Spleen (tissue), 11 donors: ENCODE measurements around the gene CCNO. TPM values are rescaled to one million over a fixed set of nuclear protein-coding genes. Genes with fewer than 3 reads are reported as not detected.

Experiments
- DNase-seq: peaks from one replicate; pipeline ENCODE4 v3.0.0-alpha.2; 2020
- H3K27ac ChIP-seq, 8 donors: fragments of 200-600 bp; sonication (generic) in 7 of 8; 1 replicate in 4 of 8; 2 replicates in 4 of 8; pipeline versions ENCODE4 v1.5.0 to v1.8.0; 2016 to 2021; ENCODE audit warnings: inconsistent platforms in 4 of 8, mild to moderate bottlenecking in 4 of 8, moderate library complexity in 1 of 8
- H3K27me3 ChIP-seq, 7 donors: fragments of 200-600 bp; sonication (generic) in 6 of 7; replicated peaks in 1 of 7; 1 replicate in 4 of 7; 2 replicates in 3 of 7; pipeline versions ENCODE4 v1.5.0 to v1.8.0; 2016 to 2021; ENCODE audit warnings: inconsistent platforms in 3 of 7, mild to moderate bottlenecking in 1 of 7
- H3K36me3 ChIP-seq, 6 donors: fragments of 200-600 bp; sonication (generic) in 5 of 6; 1 replicate in 4 of 6; 2 replicates in 2 of 6; pipeline versions ENCODE4 v1.5.0 to v1.8.0; 2016 to 2021; ENCODE audit warnings: inconsistent platforms in 2 of 6
- H3K4me1 ChIP-seq, 6 donors: fragments of 200-600 bp; sonication (generic) in 5 of 6; 1 replicate in 3 of 6; 2 replicates in 3 of 6; pipeline versions ENCODE4 v1.5.0 to v1.8.0; 2016 to 2021; ENCODE audit warnings: inconsistent platforms in 3 of 6
- H3K4me3 ChIP-seq, 8 donors: fragments of 200-600 bp; sonication (generic) in 7 of 8; 1 replicate in 4 of 8; 2 replicates in 4 of 8; pipeline versions ENCODE4 v1.5.0 to v1.8.0; 2016 to 2021; ENCODE audit warnings: inconsistent platforms in 4 of 8, mild to moderate bottlenecking in 4 of 8, moderate library complexity in 2 of 8
- H3K9me3 ChIP-seq, 8 donors: fragments of 200-600 bp; sonication (generic) in 7 of 8; 1 replicate in 4 of 8; 2 replicates in 4 of 8; pipeline versions ENCODE4 v1.5.0 to v1.8.0; 2016 to 2021; ENCODE audit warnings: inconsistent platforms in 4 of 8
- POLR2A ChIP-seq, 3 donors: fragments of 450-650 bp; IDR thresholded peaks; one replicate each; pipeline ENCODE4 v1.5.1; 2017; ENCODE audit warnings: antibody characterized with exemption in 3 of 3, mild to moderate bottlenecking in 1 of 3
- POLR2AphosphoS5 ChIP-seq, 3 donors: sonication (generic); formaldehyde crosslinking; IDR thresholded peaks; one replicate each; pipeline ENCODE4 v1.5.1; 2017; ENCODE audit warnings: antibody characterized with exemption in 3 of 3
- WGBS, 5 donors: extraction: QIAGEN DNeasy Blood & Tissue Kit in 3 of 5; methylation state at CpG; one replicate each; pipeline versions ENCODE4 v1.1.5 to v1.1.7; 2013 to 2018; 5-methylcytosine and 5-hydroxymethylcytosine counted together
- intact Hi-C: fragments of 100-400 bp; cut with DNase I; formaldehyde crosslinking; loops from one replicate; pipeline ENCODE4 v1.15.0; 2023; ENCODE audit warnings: low total_unique reads
- polyA plus RNA-seq, 3 donors: library from polyadenylated mRNA; stranded (reverse); fragments of 200-250 nt; gene quantifications; one replicate each; pipeline ENCODE4 v1.2.1, GENCODE V29; 2013
- total RNA-seq, 7 donors: library from RNA; depleted of rRNA in 3 of 7; stranded (reverse); fragments of >200 nt in 3 of 7; fragmentation: NEBNext Ultra II Directional in 4 of 7; extraction: Animal tissue kit (Norgen Biotek cat#: 25700) in 4 of 7; gene quantifications; one replicate each; pipeline versions ENCODE4 v1.1.0 to v1.2.1, GENCODE V29; 2016 to 2021
- TF ChIP-seq, protein P1 (sequence below), 11 experiments: fragments of 200-600 bp in 7 of 11; fragments of 450-650 bp in 4 of 11; sonication (generic) in 4 of 11; IDR thresholded peaks in 8 of 11; conservative IDR thresholded peaks in 3 of 11; 1 replicate in 7 of 11; 2 replicates in 4 of 11; pipeline versions ENCODE4 v1.4.0 to v1.8.0; 2016 to 2021; ENCODE audit warnings: antibody characterized with exemption in 11 of 11, inconsistent platforms in 4 of 11, mild to moderate bottlenecking in 1 of 11
- donor health status: healthy with polysubstance abuse.
- donor health status: DM: no; HTN: no; CAD: no; lungs with moderate emphysema.
- donor health status: DM: no; HTN: no; CAD: no.
- donor health status: Bipolar disorder and iron deficiency.
- donor health status: healthy.
- donor health status: DM: no; HTN: no; CAD: no.
- donor health status: DM: yes; HTN: yes; CAD: no.

The CCNO gene
- total and polyA plus RNA-seq, 10 donors: 0.10 to 0.33 (median 0.22) TPM; not detected in 7

DNA sequence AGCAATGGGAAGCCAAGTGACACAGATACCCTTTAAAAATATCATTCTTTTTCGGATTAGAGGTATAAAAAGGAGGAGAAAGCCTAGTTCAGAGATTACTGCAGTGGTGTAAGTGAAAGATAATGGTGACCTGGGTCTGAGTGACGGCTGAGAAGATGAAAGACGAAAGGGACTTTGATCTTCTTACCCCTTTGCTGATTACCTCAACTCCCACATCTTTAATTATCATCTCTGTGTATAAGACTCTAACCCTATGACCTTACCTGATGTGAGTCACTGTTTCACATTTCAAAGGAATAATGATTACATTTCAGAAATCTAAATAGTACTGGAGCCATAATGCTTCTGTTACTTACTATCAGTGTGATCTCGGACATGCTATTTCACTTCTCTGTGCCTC lies 21.4 kb upstream of the CCNO start:
- TF ChIP-seq POLR2AphosphoS5 (IDR thresholded peaks at IDR 0.05) (no peak), POLR2A (IDR thresholded peaks at IDR 0.05) (no peak)
- TF ChIP-seq, protein P1, sequence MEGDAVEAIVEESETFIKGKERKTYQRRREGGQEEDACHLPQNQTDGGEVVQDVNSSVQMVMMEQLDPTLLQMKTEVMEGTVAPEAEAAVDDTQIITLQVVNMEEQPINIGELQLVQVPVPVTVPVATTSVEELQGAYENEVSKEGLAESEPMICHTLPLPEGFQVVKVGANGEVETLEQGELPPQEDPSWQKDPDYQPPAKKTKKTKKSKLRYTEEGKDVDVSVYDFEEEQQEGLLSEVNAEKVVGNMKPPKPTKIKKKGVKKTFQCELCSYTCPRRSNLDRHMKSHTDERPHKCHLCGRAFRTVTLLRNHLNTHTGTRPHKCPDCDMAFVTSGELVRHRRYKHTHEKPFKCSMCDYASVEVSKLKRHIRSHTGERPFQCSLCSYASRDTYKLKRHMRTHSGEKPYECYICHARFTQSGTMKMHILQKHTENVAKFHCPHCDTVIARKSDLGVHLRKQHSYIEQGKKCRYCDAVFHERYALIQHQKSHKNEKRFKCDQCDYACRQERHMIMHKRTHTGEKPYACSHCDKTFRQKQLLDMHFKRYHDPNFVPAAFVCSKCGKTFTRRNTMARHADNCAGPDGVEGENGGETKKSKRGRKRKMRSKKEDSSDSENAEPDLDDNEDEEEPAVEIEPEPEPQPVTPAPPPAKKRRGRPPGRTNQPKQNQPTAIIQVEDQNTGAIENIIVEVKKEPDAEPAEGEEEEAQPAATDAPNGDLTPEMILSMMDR (IDR thresholded peaks at IDR 0.05 in 8 of 11, conservative IDR thresholded peaks at IDR 0.05 in 3 of 11): no peak
- 93 to 97% (median 95%) methylated on average over 4 of the region's 4 CpGs for WGBS, 5 donors
- no peaks in the 10 kb centered on the region for H3K9me3 ChIP-seq
- intact Hi-C loops: no loop called here
- no peak for DNase-seq
- H3K27ac ChIP-seq: no peak overlapping the region
- H3K36me3 ChIP-seq: peaks cover 0 to 58% (median 49%) of the 10 kb centered on the region in 6 donors
- no peaks in the 10 kb centered on the region for H3K4me1 ChIP-seq
- H3K4me3 ChIP-seq: no peak overlapping the region
- H3K27me3 ChIP-seq: no peaks in the 10 kb centered on the region

DNA sequence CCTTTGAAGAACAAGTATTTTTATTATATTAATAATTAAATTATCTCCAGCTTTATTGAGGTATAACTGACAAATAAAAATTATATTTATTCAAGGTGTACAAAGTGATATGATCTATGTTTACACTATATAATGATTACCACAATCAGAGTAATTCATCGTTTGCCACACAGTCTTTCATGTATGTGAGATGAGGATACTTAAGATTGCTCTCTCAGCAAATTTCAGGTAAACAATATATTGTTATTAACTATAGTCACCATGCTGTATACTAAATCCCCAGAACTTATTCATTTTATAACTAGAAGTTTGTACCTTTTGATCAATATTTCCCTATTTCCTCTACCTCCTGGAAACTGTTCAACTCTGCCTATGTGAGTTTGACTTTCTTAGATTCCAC lies 16.7 kb upstream of the CCNO start:
- TF ChIP-seq POLR2A (IDR thresholded peaks at IDR 0.05) (no peak), POLR2AphosphoS5 (IDR thresholded peaks at IDR 0.05) (no peak)
- TF ChIP-seq, protein P1 (IDR thresholded peaks at IDR 0.05 in 8 of 11, conservative IDR thresholded peaks at IDR 0.05 in 3 of 11): no peak
- Histone ChIP-seq H3K27ac (no peak overlapping the region), H3K9me3 (peaks cover 0 to 23% (median 19%) of the 10 kb centered on the region in 8 donors), H3K4me1 (no peaks in the 10 kb centered on the region), H3K4me3 (no peak overlapping the region), H3K27me3 (no peaks in the 10 kb centered on the region), H3K36me3 (peaks cover 0 to 11% (median 9%) of the 10 kb centered on the region in 6 donors)
- DNase-seq: no peak
- 90 to 93% (median 92%) methylated on average over 1 of the region's 1 CpG for WGBS, 5 donors
- intact Hi-C loops: no loop called here

DNA sequence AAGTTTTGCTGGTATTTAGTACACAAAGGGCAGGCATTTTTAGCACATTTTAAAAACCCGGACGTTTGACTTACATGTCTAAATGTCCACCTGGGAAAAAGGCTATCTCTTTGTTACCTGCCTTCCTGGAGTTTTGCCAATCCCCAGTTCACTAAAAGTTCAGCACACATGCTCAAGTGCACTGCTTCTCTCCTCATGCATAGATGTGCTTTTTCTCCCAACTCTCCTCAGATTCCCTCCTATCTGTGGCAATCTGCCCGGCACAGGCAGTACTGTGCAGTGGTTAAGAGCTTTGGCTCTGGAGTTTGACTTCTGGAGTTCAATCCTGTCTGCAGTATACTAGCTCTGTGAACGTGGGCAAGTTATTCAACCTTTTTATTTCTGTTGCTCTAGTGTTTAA lies 8.3 kb upstream of the CCNO start:
- H3K4me3 ChIP-seq: no peak overlapping the region
- 74 to 88% (median 81%) methylated on average over 4 of the region's 4 CpGs for whole genome bisulfite sequencing, 5 donors
- intact Hi-C loops: no loop called here
- H3K9me3 ChIP-seq: no peaks in the 10 kb centered on the region
- H3K36me3 ChIP-seq: no peaks in the 10 kb centered on the region
- TF ChIP-seq, protein P1 (IDR thresholded peaks at IDR 0.05 in 8 of 11, conservative IDR thresholded peaks at IDR 0.05 in 3 of 11): no peak
- TF ChIP-seq POLR2A (IDR thresholded peaks at IDR 0.05) (no peak), POLR2AphosphoS5 (IDR thresholded peaks at IDR 0.05) (no peak)
- no peaks in the 10 kb centered on the region for H3K4me1 ChIP-seq
- H3K27ac ChIP-seq: no peak overlapping the region
- no peak for DNase-seq
- H3K27me3 ChIP-seq: peaks cover 0 to 32% (median 7%) of the 10 kb centered on the region in 7 donors

DNA sequence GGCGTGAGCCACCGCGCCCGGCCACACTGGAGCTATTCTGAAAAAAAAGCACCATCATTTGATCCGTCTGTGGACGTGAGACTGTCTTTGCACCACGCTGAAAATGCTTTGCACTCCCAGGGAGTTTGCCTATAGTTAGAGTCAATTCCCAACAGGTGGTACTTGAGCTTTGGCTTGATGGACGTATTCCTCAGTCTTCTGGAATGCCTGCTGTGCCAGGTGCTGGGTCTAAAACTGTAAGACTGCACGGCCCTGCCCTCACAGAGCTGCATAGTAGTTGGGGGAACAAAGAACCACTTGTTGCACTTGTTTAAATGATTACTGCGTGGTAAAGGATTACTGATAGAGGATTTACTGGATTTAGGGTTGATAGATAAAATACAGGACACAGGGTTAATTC lies 3.4 kb upstream of the CCNO start:
- Histone ChIP-seq H3K4me1 (peaks cover 26 to 30% (median 28%) of the 10 kb centered on the region in 6 donors), H3K27me3 (peaks cover 10 to 81% (median 47%) of the 10 kb centered on the region in 7 donors), H3K4me3 (no peak overlapping the region), H3K36me3 (no peaks in the 10 kb centered on the region), H3K9me3 (no peaks in the 10 kb centered on the region), H3K27ac (no peak overlapping the region)
- intact Hi-C loops: no loop called here
- 80 to 91% (median 86%) methylated on average over 10 of the region's 10 CpGs for WGBS, 5 donors
- TF ChIP-seq, protein P1 (IDR thresholded peaks at IDR 0.05 in 8 of 11, conservative IDR thresholded peaks at IDR 0.05 in 3 of 11): no peak
- TF ChIP-seq POLR2A (IDR thresholded peaks at IDR 0.05): no peak
- no peak for TF ChIP-seq POLR2AphosphoS5 (IDR thresholded peaks at IDR 0.05)
- DNase-seq: no peak
